GM23248 (cell line): ENCODE measurements around the gene ZDHHC14. TPM values are rescaled to one million over a fixed set of nuclear protein-coding genes. Genes with fewer than 3 reads are reported as not detected.

Experiments
- DNase-seq: peaks from one replicate; pipeline ENCODE4 v3.0.0-alpha.2; 2015
- H2AFZ ChIP-seq: fragments of 200-600 bp; sonication (generic); 2 replicates; pipeline ENCODE4 v1.6.1; 2016; ENCODE audit warnings: antibody characterized with exemption
- H3F3A ChIP-seq: fragments of 200-600 bp; sonication (generic); 2 replicates; pipeline ENCODE4 v1.6.1; 2016; ENCODE audit warnings: mild to moderate bottlenecking, antibody characterized with exemption, mixed run types; ENCODE audit not compliant: insufficient read depth
- H3K27ac ChIP-seq: fragments of 200-600 bp; sonication (generic); 2 replicates; pipeline ENCODE4 v1.5.1; 2016; ENCODE audit warnings: mild to moderate bottlenecking
- H3K27me3 ChIP-seq: fragments of 200-600 bp; sonication (generic); replicated peaks from 2 replicates; pipeline ENCODE4 v1.6.1; 2016; ENCODE audit warnings: mild to moderate bottlenecking; ENCODE audit not compliant: insufficient read depth
- H3K36me3 ChIP-seq: fragments of 200-600 bp; sonication (generic); 2 replicates; pipeline ENCODE4 v1.6.1; 2016; ENCODE audit warnings: low read depth, mild to moderate bottlenecking
- H3K4me1 ChIP-seq: fragments of 200-600 bp; sonication (generic); 2 replicates; pipeline ENCODE4 v1.6.1; 2016; ENCODE audit warnings: mild to moderate bottlenecking; ENCODE audit not compliant: insufficient read depth
- H3K4me2 ChIP-seq: fragments of 200-600 bp; sonication (generic); one replicate; pipeline ENCODE4 v1.6.1; 2016; ENCODE audit warnings: mild to moderate bottlenecking; ENCODE audit not compliant: unreplicated experiment
- H3K4me3 ChIP-seq: fragments of 200-600 bp; sonication (generic); 2 replicates; pipeline ENCODE4 v1.5.1; 2016; ENCODE audit warnings: mild to moderate bottlenecking
- H3K79me2 ChIP-seq: fragments of 200-600 bp; sonication (generic); 2 replicates; pipeline ENCODE4 v1.6.1; 2016; ENCODE audit warnings: mild to moderate bottlenecking; ENCODE audit not compliant: insufficient read depth
- H3K9ac ChIP-seq: fragments of 200-600 bp; sonication (generic); 2 replicates; pipeline ENCODE4 v1.6.1; 2016; ENCODE audit warnings: mild to moderate bottlenecking
- H3K9me2 ChIP-seq: fragments of 200-600 bp; sonication (generic); 2 replicates; pipeline ENCODE4 v1.6.1; 2016; ENCODE audit warnings: mixed run types, mild to moderate bottlenecking, moderate library complexity; ENCODE audit not compliant: insufficient read depth
- H3K9me3 ChIP-seq: fragments of 200-600 bp; sonication (generic); one replicate; pipeline ENCODE4 v1.6.1; 2017; ENCODE audit warnings: low read depth
- H4K20me1 ChIP-seq: fragments of 200-600 bp; sonication (generic); 2 replicates; pipeline ENCODE4 v1.6.0; 2016; ENCODE audit not compliant: insufficient read depth
- EZH2 ChIP-seq: fragments of 200-600 bp; sonication (generic); IDR thresholded peaks from 2 replicates; pipeline ENCODE4 v1.6.1; 2018; ENCODE audit warnings: antibody characterized with exemption, mild to moderate bottlenecking; ENCODE audit not compliant: insufficient read depth, poor library complexity, severe bottlenecking
- EZH2phosphoT487 ChIP-seq: fragments of 200-600 bp; sonication (generic); IDR thresholded peaks from 2 replicates; pipeline ENCODE4 v1.6.1; 2018; ENCODE audit warnings: antibody characterized with exemption, moderate library complexity, mild to moderate bottlenecking, low read depth; ENCODE audit not compliant: insufficient read depth
- WGBS, 2 experiments: methylation state at CpG; one replicate each; pipeline ENCODE4 v1.1.6; 2015 to 2017; ENCODE audit warnings: low lambda C conversion rate in 2 of 2, low coverage in 1 of 2; ENCODE audit errors: missing lambda C conversion rate in 2 of 2; 5-methylcytosine and 5-hydroxymethylcytosine counted together
- in situ Hi-C: fragments of 300-500 bp; cut with MboI; formaldehyde crosslinking; loops from 2 replicates; pipeline ENCODE4 v1.15.0; 2020
- polyA plus RNA-seq: library from polyadenylated mRNA; unstranded; fragments of >200 nt; fragmentation: Nextera tagmentation; extraction: Ambion mirVana; gene quantifications from 2 replicates; pipeline ENCODE4 v1.2.1, GENCODE V29; 2016
- total RNA-seq: library from RNA; depleted of rRNA; stranded (reverse); fragments of >200 nt; shearing (Covaris generic); gene quantifications from 2 replicates; pipeline ENCODE4 v1.2.3, GENCODE V29; 2014

ZDHHC14 gene
- total and polyA plus RNA-seq, 2 experiments from 2014 or later, result 1.4 to 4.5 TPM

GRCh38 chr6:157542414-157543160, 161.6 kb downstream of the ZDHHC14 start:
- in situ Hi-C loops, result no loop called here
- 93 to 94% methylated on average over 21 of the region's 21 CpGs for WGBS, 2 experiments
- no peak for TF ChIP-seq EZH2phosphoT487
- no peak for TF ChIP-seq EZH2
- Histone ChIP-seq H3K9me2 (no peaks in the 10 kb centered on the region), H3K9ac (no peak overlapping the region), H4K20me1 (no peaks in the 10 kb centered on the region), H3K4me1 (no peaks in the 10 kb centered on the region), H3K4me3 (no peak overlapping the region), H2AFZ (no peak overlapping the region), H3K36me3 (no peaks in the 10 kb centered on the region), H3K27me3 (no peaks in the 10 kb centered on the region), H3F3A (no peaks in the 10 kb centered on the region), H3K4me2 (no peak overlapping the region), H3K79me2 (no peaks in the 10 kb centered on the region), H3K9me3 (no peaks in the 10 kb centered on the region), H3K27ac (no peak overlapping the region)
- DNase-seq, result no peak

- H3K4me3 ChIP-seq, result no peak overlapping the region
- H4K20me1 ChIP-seq, result no peaks in the 10 kb centered on the region
- no peak overlapping the region for H3K27ac ChIP-seq
- no peak for DNase-seq
- H3K79me2 ChIP-seq, result no peaks in the 10 kb centered on the region
- no peaks in the 10 kb centered on the region for H3K27me3 ChIP-seq
- no peak overlapping the region for H2AFZ ChIP-seq
- no peaks in the 10 kb centered on the region for H3K9me2 ChIP-seq
- TF ChIP-seq EZH2phosphoT487 (no peak), EZH2 (no peak)
- H3K4me2 ChIP-seq, result no peak overlapping the region
- H3K9me3 ChIP-seq, result no peaks in the 10 kb centered on the region
- in situ Hi-C loops, result no loop called here
- WGBS, 2 experiments, result 86 to 92% methylated on average over 3 of the region's 3 CpGs
- H3K9ac ChIP-seq, result no peak overlapping the region
- no peaks in the 10 kb centered on the region for H3K4me1 ChIP-seq
- H3F3A ChIP-seq, result no peaks in the 10 kb centered on the region
- H3K36me3 ChIP-seq, result no peaks in the 10 kb centered on the region
Observed at GRCh38 chr6:157546321-157546720, 165.3 kb downstream of the ZDHHC14 start.

GRCh38 chr6:157547112-157547511, 166.1 kb downstream of the ZDHHC14 start:
- TF ChIP-seq EZH2 (no peak), EZH2phosphoT487 (no peak)
- no peak overlapping the region for H2AFZ ChIP-seq
- H3K27ac ChIP-seq, result no peak overlapping the region
- 87 to 90% methylated on average over 8 of the region's 8 CpGs for WGBS, 2 experiments
- H3K9me2 ChIP-seq, result no peaks in the 10 kb centered on the region
- no peaks in the 10 kb centered on the region for H3K4me1 ChIP-seq
- H3K79me2 ChIP-seq, result no peaks in the 10 kb centered on the region
- in situ Hi-C loops, result no loop called here
- no peak overlapping the region for H3K4me3 ChIP-seq
- no peaks in the 10 kb centered on the region for H3K9me3 ChIP-seq
- no peaks in the 10 kb centered on the region for H4K20me1 ChIP-seq
- H3K4me2 ChIP-seq, result no peak overlapping the region
- DNase-seq, result no peak
- no peak overlapping the region for H3K9ac ChIP-seq
- H3K27me3 ChIP-seq, result no peaks in the 10 kb centered on the region
- no peaks in the 10 kb centered on the region for H3F3A ChIP-seq
- no peaks in the 10 kb centered on the region for H3K36me3 ChIP-seq

- WGBS, 2 experiments, result 95% methylated on average over 23 to 24 of the region's 24 CpGs
- Histone ChIP-seq H3K4me1 (no peaks in the 10 kb centered on the region), H3K4me3 (no peak overlapping the region), H4K20me1 (no peaks in the 10 kb centered on the region), H2AFZ (no peak overlapping the region), H3F3A (no peaks in the 10 kb centered on the region), H3K79me2 (no peaks in the 10 kb centered on the region), H3K27me3 (no peaks in the 10 kb centered on the region), H3K27ac (no peak overlapping the region), H3K9me2 (no peaks in the 10 kb centered on the region), H3K9ac (no peak overlapping the region), H3K9me3 (no peaks in the 10 kb centered on the region), H3K36me3 (no peaks in the 10 kb centered on the region), H3K4me2 (no peak overlapping the region)
- no peak for DNase-seq
- TF ChIP-seq EZH2, result no peak
- in situ Hi-C loops, result no loop called here
Observed at GRCh38 chr6:157548635-157549467, 167.9 kb downstream of the ZDHHC14 start.
